HFF-Myc (cell line): ENCODE results near the gene NCOR2.

Source experiments
- DNase-seq: peaks from one replicate; pipeline ENCODE4 v3.0.0-alpha.2; 2011; ENCODE audit warnings: low read depth; ENCODE audit errors: extremely low read depth
- H3K4me3 ChIP-seq: replicated peaks from 2 replicates; pipeline ENCODE4 v1.5.1; 2011; ENCODE audit warnings: low read depth, mild to moderate bottlenecking, control low read depth, low read length
- TF ChIP-seq, protein P1 (sequence below): IDR thresholded peaks from 2 replicates; pipeline ENCODE4 v1.5.1; 2012; ENCODE audit warnings: mild to moderate bottlenecking, low read depth, low read length, control low read depth; ENCODE audit errors: missing control alignments

NCOR2 gene

DNA sequence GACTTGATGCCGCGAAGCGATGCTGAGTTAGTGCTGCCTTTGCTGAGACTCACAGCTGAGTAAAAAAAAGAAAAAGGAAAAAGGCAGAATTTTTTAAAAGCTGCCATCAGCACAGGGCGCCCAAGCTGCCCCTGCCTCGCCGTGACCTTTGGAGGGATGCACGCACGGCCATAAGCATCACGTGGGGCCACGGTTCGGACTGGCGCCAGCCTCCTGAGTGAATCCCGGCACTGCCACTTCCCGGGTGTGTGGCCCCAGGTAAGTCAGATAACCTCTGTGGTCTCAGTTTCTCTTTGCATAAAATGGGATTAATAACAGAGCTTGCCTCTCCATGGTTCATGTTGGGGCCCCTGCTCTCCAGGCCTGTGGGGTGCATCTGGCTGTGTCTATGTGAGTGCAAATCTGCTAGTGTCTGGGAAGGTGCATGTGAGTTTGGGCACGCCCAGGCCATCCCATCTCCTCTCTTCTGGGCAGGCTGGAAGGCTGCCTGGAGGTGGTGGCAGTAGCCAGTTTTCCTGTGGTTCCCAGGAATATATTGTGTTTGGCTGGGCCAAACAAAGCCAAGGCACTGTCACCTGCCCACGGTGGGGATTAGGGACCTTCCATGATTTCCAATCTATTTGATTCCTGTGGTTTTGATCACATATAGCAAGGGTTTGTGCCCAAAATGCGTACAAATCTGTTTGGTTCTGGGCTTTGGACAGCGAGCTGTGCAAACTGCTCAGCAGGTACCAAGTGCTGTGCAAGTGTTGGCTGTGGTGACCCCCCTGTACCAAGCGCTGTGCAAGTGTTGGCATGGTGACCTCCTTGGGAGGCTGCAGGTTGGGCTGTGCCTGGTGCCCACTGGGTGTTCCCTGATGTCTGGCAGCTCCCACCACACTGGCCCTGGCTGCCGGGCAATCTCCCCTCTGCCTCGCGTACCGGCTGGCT lies 43.5 kb upstream of the NCOR2 start:
- TF ChIP-seq, protein P1, sequence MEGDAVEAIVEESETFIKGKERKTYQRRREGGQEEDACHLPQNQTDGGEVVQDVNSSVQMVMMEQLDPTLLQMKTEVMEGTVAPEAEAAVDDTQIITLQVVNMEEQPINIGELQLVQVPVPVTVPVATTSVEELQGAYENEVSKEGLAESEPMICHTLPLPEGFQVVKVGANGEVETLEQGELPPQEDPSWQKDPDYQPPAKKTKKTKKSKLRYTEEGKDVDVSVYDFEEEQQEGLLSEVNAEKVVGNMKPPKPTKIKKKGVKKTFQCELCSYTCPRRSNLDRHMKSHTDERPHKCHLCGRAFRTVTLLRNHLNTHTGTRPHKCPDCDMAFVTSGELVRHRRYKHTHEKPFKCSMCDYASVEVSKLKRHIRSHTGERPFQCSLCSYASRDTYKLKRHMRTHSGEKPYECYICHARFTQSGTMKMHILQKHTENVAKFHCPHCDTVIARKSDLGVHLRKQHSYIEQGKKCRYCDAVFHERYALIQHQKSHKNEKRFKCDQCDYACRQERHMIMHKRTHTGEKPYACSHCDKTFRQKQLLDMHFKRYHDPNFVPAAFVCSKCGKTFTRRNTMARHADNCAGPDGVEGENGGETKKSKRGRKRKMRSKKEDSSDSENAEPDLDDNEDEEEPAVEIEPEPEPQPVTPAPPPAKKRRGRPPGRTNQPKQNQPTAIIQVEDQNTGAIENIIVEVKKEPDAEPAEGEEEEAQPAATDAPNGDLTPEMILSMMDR, result no peak
- DNase-seq, result no peak
- H3K4me3 ChIP-seq, result no peak overlapping the region

DNA sequence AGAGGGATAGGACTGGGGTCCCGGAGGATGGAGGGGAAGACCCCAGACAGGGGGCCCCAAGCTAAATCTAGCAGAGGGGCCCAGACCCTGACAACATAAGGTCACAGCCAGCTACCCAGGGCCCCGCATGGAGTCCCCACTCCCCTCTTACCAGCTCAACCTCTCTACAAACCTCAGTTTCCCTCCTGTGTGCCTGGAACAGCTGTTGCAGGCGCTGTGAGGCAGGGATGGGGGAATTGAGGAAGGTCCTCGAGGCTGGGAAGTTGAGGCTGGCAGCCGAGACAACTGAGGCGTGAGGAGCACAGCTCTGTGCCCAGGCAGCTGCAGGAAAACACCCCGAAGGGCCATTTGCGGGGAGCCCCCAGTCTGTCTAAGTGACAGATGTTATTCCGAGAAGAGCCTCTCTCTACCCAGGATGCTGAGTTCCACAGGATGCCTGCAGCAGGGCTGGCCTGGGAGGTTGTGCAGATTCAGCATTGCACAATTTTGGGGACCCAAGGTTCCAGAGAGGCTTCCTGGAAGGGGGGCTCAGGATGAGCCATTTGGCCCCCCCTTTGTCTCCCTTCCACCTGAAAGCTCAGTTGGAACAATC lies 42.7 kb upstream of the NCOR2 start:
- DNase-seq, result no peak
- TF ChIP-seq, protein P1, result no peak
- no peak overlapping the region for H3K4me3 ChIP-seq

DNA sequence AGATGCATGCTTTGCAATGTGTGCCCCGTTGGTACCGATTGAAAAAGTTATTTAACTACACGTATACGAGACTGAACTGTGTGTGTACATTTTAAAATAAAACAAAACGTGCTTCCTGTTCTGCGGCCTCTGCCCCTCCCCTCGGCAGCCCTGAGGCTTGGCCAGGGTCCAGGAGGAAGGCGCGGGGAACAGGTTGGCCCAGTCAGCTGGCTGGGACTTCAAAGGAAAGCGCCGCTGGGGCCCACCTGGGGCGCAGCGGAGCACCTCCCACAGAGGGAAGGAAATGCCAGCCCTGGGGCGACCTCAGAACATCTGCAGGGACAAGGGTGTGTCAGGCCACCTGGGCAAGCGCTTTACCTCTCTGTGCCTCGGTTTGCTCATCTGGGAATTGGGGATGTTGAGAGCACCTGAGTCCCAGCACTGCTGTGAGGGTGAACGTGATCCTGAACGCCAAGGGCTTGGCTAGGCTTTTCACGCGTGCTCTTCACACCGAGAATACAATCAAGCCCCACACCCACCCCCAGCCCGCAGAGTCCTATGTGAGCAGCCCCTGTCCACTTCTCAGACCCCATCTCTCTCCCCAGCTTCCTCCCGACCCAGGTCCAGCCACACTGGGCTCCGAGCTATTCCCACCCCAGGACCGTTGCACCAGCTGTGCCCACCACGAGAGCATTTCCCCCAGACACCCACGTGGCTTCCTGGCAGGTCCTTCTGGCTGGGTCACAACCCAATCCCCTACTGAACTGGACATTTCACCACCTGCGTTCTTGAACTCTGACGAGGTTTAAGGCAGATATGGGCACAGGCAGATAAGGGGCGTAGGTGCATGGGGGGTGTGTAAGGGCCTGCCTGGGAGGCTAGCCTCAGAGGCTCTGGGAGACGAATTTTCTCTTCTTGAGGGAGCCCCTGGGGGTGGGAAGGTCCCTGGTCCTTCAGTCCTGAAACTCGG lies 41.9 kb upstream of the NCOR2 start:
- TF ChIP-seq, protein P1, result no peak

DNA sequence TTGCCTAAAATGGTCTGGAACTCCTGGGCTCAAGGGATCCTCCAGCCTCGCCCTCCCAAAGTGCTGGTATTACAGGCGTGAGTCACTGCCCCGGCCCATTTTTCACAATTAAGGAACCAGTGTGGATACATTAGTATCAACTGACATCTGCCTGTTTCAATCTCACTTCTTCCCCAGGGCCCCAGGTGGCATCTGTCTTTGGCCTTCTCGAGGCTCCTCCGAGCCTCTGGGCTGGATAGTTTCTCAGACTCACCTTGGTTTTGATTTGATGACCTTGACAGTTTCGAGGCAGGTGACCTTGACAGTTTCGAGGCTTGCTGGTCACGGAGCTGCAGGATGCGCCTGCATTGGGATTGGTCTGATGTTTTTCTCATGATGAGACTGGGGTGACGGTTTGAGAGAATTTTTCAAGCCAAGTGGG lies 41.0 kb upstream of the NCOR2 start:
- H3K4me3 ChIP-seq, result no peak overlapping the region
- TF ChIP-seq, protein P1, result no peak
- no peak for DNase-seq

More for the DNA sequence above, 41.9 kb upstream of the NCOR2 start:
- no peak overlapping the region for H3K4me3 ChIP-seq
- no peak for DNase-seq

DNA sequence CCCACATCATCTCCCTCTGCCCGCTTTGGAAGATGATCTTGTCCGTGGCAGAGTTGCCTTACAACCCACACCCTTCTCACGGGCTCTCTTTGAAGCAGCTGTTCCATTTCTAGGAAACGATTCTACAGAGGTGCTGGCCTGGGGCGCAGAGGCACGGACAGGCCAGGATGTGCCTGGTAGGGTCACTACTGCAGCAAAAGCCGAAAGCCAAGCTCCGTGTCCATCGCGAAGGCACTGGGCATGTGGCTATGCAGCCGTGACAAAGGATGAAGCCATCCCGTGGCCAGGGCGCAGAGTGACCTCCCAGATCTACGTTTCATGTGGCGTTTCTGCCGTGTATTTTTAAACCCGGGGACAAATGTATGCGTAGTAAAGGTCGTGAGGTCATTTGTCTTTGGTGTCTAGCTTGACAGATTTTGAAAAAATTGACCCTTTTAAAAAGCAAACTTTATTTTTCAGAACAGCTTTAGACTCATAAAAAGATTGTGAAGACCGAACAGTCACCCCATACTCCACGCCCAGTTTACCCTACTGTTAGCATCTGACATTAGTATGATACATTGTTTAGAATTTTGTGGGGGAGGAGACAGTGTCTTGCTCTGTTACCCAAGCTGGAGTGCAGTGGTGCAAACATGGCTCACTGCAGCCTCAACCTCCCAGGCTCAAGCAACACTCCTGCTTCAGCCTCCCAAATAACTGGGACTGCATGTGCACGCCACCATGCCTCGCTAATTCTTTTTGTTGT lies 40.4 kb upstream of the NCOR2 start:
- DNase-seq, result no peak
- H3K4me3 ChIP-seq, result no peak overlapping the region
- TF ChIP-seq, protein P1, result no peak
